GM21526 (cell line): ENCODE results near the gene SLC34A3.
"Not testable (repeated sequence)": the region's sequence is repeated elsewhere in the genome, so short reads cannot be mapped to it uniquely, and the experiment has no call there.

ENCODE experiments used
- ATAC-seq: cut with Tn5 transposase; IDR thresholded peaks from one replicate; pipeline ENCODE4 v1.9.1; 2021; ENCODE audit warnings: moderate library complexity; ENCODE audit not compliant: unreplicated experiment, low FRiP score

Gene SLC34A3

GRCh38 chr9:137228968-137229896, 1.5 kb upstream of the SLC34A3 start:
- ATAC-seq, result no peak

- no peak for ATAC-seq
Observed at GRCh38 chr9:137229903-137230704, 597 bp upstream of the SLC34A3 start.

- ATAC-seq, result no peak
Observed at GRCh38 chr9:137231372-137232039, 805 bp downstream of the SLC34A3 start.

GRCh38 chr9:137232101-137232500, 1.4 kb downstream of the SLC34A3 start:
- ATAC-seq, result no peak

- ATAC-seq, result no peak
Observed at GRCh38 chr9:137232510-137232909, 1.8 kb downstream of the SLC34A3 start.

- ATAC-seq, result no peak
Observed at GRCh38 chr9:137233143-137233980, 2.7 kb downstream of the SLC34A3 start.

- ATAC-seq, result no peak
Observed at GRCh38 chr9:137234055-137234697, 3.5 kb downstream of the SLC34A3 start.

GRCh38 chr9:137234758-137235423, 4.2 kb downstream of the SLC34A3 start:
- no peak for ATAC-seq

GRCh38 chr9:137235424-137236237, 4.9 kb downstream of the SLC34A3 start:
- no peak for ATAC-seq

- no peak for ATAC-seq
Observed at GRCh38 chr9:137236238-137236935, 5.7 kb downstream of the SLC34A3 start.

- ATAC-seq, result no peak
Observed at GRCh38 chr9:137236936-137237421, 6.3 kb downstream of the SLC34A3 start.

- no peak for ATAC-seq
Observed at GRCh38 chr9:137237759-137238726, 7.3 kb downstream of the SLC34A3 start.

- not testable (repeated sequence) for ATAC-seq
Observed at GRCh38 chr9:137239541-137240200, 9.0 kb downstream of the SLC34A3 start.

- ATAC-seq, result peak; percentile 22
Observed at GRCh38 chr9:137240318-137240840, 9.7 kb downstream of the SLC34A3 start.

GRCh38 chr9:137240841-137241489, 10.3 kb downstream of the SLC34A3 start, which contains the start of gene TUBB4B:
Gene TUBB4B (plus strand): TSS chr9:137241287. CDS start chr9:137241361, 74 bp downstream.
- peak; percentile 63 for ATAC-seq
